HEK293T (cell line): ENCODE results near the gene ABCA6.

ENCODE experiments used
- CTCF ChIA-PET: fragments of 350-600 bp; formaldehyde crosslinking; extraction: SDS; loops from one replicate; lab custom pipeline; 2021; ENCODE audit warnings: antibody characterized with exemption, inconsistent platforms; lab: Yijun Ruan, JAX
- POLR2A ChIA-PET: fragments of 350-600 bp; formaldehyde crosslinking; extraction: SDS; loops from one replicate; lab custom pipeline; 2020; ENCODE audit warnings: antibody characterized with exemption, inconsistent platforms; lab: Yijun Ruan, JAX
- DNase-seq: peaks from one replicate; pipeline ENCODE4 v3.0.0; 2012; ENCODE audit warnings: mixed read lengths; ENCODE audit errors: extremely low spot score
- ARNT ChIP-seq: fragments of 450-650 bp; IDR thresholded peaks from 2 replicates; pipeline ENCODE4 v1.6.1; 2017; ENCODE audit warnings: mild to moderate bottlenecking
- BHLHE40 ChIP-seq: fragments of 450-650 bp; IDR thresholded peaks from 2 replicates; pipeline ENCODE4 v1.6.1; 2016; ENCODE audit warnings: mild to moderate bottlenecking, moderate library complexity, borderline replicate concordance
- CTBP1 ChIP-seq: fragments of 450-650 bp; IDR thresholded peaks from 2 replicates; pipeline ENCODE4 v1.6.1; 2016; ENCODE audit warnings: borderline replicate concordance
- ELF4 ChIP-seq: fragments of 450-650 bp; IDR thresholded peaks from 2 replicates; pipeline ENCODE4 v1.6.1; 2017; ENCODE audit warnings: antibody characterized with exemption
- FOXA1 ChIP-seq: fragments of 450-650 bp; IDR thresholded peaks from 2 replicates; pipeline ENCODE4 v1.6.1; 2016; ENCODE audit warnings: mild to moderate bottlenecking
- FOXK2 ChIP-seq: fragments of 450-650 bp; IDR thresholded peaks from 2 replicates; pipeline ENCODE4 v1.6.1; 2016; ENCODE audit warnings: mild to moderate bottlenecking
- FOXM1 ChIP-seq: fragments of 450-650 bp; IDR thresholded peaks from 2 replicates; pipeline ENCODE4 v1.6.1; 2017; ENCODE audit warnings: mild to moderate bottlenecking, borderline replicate concordance
- HDGF ChIP-seq: fragments of 450-650 bp; IDR thresholded peaks from 2 replicates; pipeline ENCODE4 v1.6.1; 2017; ENCODE audit warnings: antibody characterized with exemption, borderline replicate concordance
- L3MBTL2 ChIP-seq: fragments of 450-650 bp; conservative IDR thresholded peaks from 2 replicates; pipeline ENCODE4 v1.6.1; 2016; ENCODE audit warnings: mild to moderate bottlenecking
- LEF1 ChIP-seq: fragments of 450-650 bp; IDR thresholded peaks from 2 replicates; pipeline ENCODE4 v1.6.1; 2017; ENCODE audit warnings: mild to moderate bottlenecking, borderline replicate concordance
- NFRKB ChIP-seq: fragments of 450-650 bp; IDR thresholded peaks from 2 replicates; pipeline ENCODE4 v1.6.1; 2016; ENCODE audit warnings: mild to moderate bottlenecking, moderate library complexity
- SP1 ChIP-seq: fragments of 450-650 bp; IDR thresholded peaks from 2 replicates; pipeline ENCODE4 v1.6.1; 2017
- SUZ12 ChIP-seq: fragments of 450-650 bp; IDR thresholded peaks from 2 replicates; pipeline ENCODE4 v1.6.1; 2016; ENCODE audit warnings: mild to moderate bottlenecking
- TARDBP ChIP-seq: fragments of 450-650 bp; IDR thresholded peaks from 2 replicates; pipeline ENCODE4 v1.6.1; 2016
- ZNF384 ChIP-seq: fragments of 450-650 bp; IDR thresholded peaks from 2 replicates; pipeline ENCODE4 v1.6.1; 2016
- TF ChIP-seq, protein P1 (sequence below): fragments of 450-650 bp; IDR thresholded peaks from 2 replicates; pipeline ENCODE4 v1.6.1; 2016

Gene ABCA6

DNA sequence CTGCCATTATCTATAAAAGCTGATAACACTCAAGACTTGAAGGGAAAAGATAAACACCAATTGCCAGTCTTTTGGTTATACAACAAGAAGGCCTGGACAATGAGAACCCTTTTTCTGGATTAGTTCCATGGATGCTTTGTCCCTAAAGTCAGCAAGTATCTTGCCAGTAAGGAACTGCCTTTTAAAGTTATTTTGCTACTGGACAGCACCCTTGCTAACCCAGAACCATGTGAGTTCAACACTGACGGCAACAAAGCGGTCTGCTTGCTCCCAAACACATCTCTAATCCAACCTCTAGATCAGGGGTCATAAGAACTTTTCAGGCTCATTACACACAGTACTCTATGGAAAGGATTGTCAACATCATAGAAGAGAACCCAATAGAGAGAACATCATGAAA is 25.3 kb upstream of the ABCA6 start:
- TF ChIP-seq TARDBP (no peak), CTBP1 (no peak), L3MBTL2 (no peak), BHLHE40 (no peak), HDGF (no peak), LEF1 (no peak), SUZ12 (no peak), FOXK2 (no peak), FOXM1 (no peak), ZNF384 (no peak), ARNT (no peak)
- TF ChIP-seq, protein P1, sequence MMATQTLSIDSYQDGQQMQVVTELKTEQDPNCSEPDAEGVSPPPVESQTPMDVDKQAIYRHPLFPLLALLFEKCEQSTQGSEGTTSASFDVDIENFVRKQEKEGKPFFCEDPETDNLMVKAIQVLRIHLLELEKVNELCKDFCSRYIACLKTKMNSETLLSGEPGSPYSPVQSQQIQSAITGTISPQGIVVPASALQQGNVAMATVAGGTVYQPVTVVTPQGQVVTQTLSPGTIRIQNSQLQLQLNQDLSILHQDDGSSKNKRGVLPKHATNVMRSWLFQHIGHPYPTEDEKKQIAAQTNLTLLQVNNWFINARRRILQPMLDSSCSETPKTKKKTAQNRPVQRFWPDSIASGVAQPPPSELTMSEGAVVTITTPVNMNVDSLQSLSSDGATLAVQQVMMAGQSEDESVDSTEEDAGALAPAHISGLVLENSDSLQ = no peak
- DNase-seq = no peak
- POLR2A ChIA-PET = no interaction called here
- CTCF ChIA-PET = no interaction called here

- ChIA-PET POLR2A (no interaction called here), CTCF (no interaction called here)
- DNase-seq = no peak
- no peak for TF ChIP-seq CTBP1
- TF ChIP-seq, protein P1 = no peak
- TF ChIP-seq TARDBP = no peak
Measured at GRCh38 chr17:69164206-69164605, 22.5 kb upstream of the ABCA6 start.

DNA sequence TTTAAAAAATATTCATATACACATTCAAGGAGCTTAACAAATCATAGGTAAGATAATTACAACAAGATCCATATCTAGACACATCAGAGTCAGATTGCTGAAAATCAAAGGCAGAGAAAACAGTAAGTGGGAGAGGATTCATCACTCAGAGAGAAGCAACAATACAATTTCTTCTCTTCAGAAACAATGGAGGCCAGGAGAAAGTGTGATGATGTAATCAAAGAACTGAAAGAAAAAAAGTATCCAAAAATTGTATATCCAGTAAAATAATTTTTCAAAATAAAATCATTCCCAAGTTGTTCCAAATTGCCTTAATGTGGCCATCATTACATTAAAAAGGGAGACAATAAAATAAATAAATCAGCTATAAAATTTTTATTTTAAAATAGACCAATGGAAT is 17.7 kb upstream of the ABCA6 start:
- no peak for DNase-seq
- TF ChIP-seq ZNF384 = no peak
- no peak for TF ChIP-seq TARDBP
- TF ChIP-seq SP1 = no peak
- TF ChIP-seq FOXM1 = no peak
- TF ChIP-seq, protein P1 = no peak
- TF ChIP-seq NFRKB = no peak
- TF ChIP-seq BHLHE40 = no peak
- TF ChIP-seq SUZ12 = no peak
- no peak for TF ChIP-seq FOXK2
- no peak for TF ChIP-seq CTBP1
- TF ChIP-seq L3MBTL2 = no peak
- TF ChIP-seq ARNT = no peak
- TF ChIP-seq FOXA1 = no peak
- no peak for TF ChIP-seq LEF1
- ChIA-PET CTCF (no interaction called here), POLR2A (no interaction called here)

- ChIA-PET CTCF (no interaction called here), POLR2A (no interaction called here)
- no peak for DNase-seq
- TF ChIP-seq TARDBP (no peak), FOXA1 (no peak), BHLHE40 (no peak)
Measured at GRCh38 chr17:69154267-69154666, 12.6 kb upstream of the ABCA6 start.

- ChIA-PET CTCF (no interaction called here), POLR2A (no interaction called here)
- TF ChIP-seq L3MBTL2 (no peak), FOXM1 (no peak), SP1 (no peak), BHLHE40 (no peak), ARNT (no peak), FOXK2 (no peak), SUZ12 (no peak), LEF1 (no peak), NFRKB (no peak), ZNF384 (no peak), ELF4 (no peak), HDGF (no peak), FOXA1 (no peak), TARDBP (no peak), CTBP1 (no peak)
- TF ChIP-seq, protein P1 = no peak
- no peak for DNase-seq
Measured at GRCh38 chr17:69150333-69150732, 8.6 kb upstream of the ABCA6 start.

- CTCF ChIA-PET = no interaction called here
- no peak for DNase-seq
- TF ChIP-seq SP1 = no peak
- TF ChIP-seq LEF1 = no peak
- TF ChIP-seq L3MBTL2 = no peak
- TF ChIP-seq HDGF = no peak
- no peak for TF ChIP-seq CTBP1
- no peak for TF ChIP-seq ELF4
- no peak for TF ChIP-seq NFRKB
- TF ChIP-seq FOXA1 = no peak
- no peak for TF ChIP-seq FOXK2
- TF ChIP-seq BHLHE40 = no peak
- no peak for TF ChIP-seq ARNT
- POLR2A ChIA-PET = no interaction called here
Measured at GRCh38 chr17:69147460-69147859, 5.8 kb upstream of the ABCA6 start.
